NCI-H1930 (cell line): Measurements from ENCODE around the gene KIZ.

Experiments
- DNase-seq, 2 experiments: peaks; one replicate each; lab custom pipeline; 2025; lab: John Stamatoyannopoulos, UW

Gene KIZ

GRCh38 chr20:21266191-21266536 lies 140.3 kb downstream of the KIZ start:
- DNase-seq, result no peak

GRCh38 chr20:21269772-21270171 lies 143.9 kb downstream of the KIZ start:
- DNase-seq, result peak in 1 of 2 experiments; percentile 34

- peak; percentile 65 to 81 for DNase-seq
These were observed 144.9 kb downstream of the KIZ start for GRCh38 chr20:21270806-21271205.

- DNase-seq, result no peak
These were observed 146.4 kb downstream of the KIZ start for GRCh38 chr20:21272279-21272678.

- DNase-seq, result no peak
These were observed 146.8 kb downstream of the KIZ start for GRCh38 chr20:21272679-21273078.

- no peak for DNase-seq
These were observed 148.0 kb downstream of the KIZ start for GRCh38 chr20:21273755-21274386.

GRCh38 chr20:21278829-21279228 lies 152.9 kb downstream of the KIZ start:
- DNase-seq, result no peak

- no peak for DNase-seq
These were observed 154.0 kb downstream of the KIZ start for GRCh38 chr20:21279706-21280521.

GRCh38 chr20:21280522-21281016 lies 154.7 kb downstream of the KIZ start:
- no peak for DNase-seq

GRCh38 chr20:21286775-21287174 lies 160.9 kb downstream of the KIZ start:
- DNase-seq, result no peak

- DNase-seq, result no peak
These were observed 162.9 kb downstream of the KIZ start for GRCh38 chr20:21288587-21289370.

- no peak for DNase-seq
These were observed 163.8 kb downstream of the KIZ start for GRCh38 chr20:21289651-21290050.

- DNase-seq, result no peak
These were observed 165.1 kb downstream of the KIZ start for GRCh38 chr20:21291026-21291425.

- DNase-seq, result no peak
These were observed 168.9 kb downstream of the KIZ start for GRCh38 chr20:21294755-21295154.
